Measurements from ENCODE around the gene PPIG.
"Not testable (repeated sequence)": the region's sequence is repeated elsewhere in the genome, so short reads cannot be mapped to it uniquely, and the experiment has no call there.

DNA sequence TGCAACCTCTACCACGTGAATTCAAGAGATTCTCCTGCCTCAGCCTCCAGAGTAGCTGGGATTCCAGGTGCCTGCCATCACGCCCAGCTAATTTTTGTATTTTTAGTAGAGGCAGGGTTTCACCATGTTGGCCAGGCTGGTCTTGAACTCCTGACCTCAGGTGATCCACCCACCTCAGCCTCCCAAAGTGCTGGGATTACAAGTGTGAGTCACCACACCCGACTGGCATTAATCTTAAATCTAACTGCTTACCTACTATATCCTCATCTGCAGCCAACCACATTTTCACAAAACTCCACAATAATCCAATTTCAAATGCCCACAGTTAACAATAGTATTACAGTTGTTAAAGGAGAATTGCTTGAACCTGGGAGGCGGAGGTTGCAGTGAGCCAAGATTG, 13.4 kb upstream of the PPIG start:
- TF ChIP-seq, protein P1, sequence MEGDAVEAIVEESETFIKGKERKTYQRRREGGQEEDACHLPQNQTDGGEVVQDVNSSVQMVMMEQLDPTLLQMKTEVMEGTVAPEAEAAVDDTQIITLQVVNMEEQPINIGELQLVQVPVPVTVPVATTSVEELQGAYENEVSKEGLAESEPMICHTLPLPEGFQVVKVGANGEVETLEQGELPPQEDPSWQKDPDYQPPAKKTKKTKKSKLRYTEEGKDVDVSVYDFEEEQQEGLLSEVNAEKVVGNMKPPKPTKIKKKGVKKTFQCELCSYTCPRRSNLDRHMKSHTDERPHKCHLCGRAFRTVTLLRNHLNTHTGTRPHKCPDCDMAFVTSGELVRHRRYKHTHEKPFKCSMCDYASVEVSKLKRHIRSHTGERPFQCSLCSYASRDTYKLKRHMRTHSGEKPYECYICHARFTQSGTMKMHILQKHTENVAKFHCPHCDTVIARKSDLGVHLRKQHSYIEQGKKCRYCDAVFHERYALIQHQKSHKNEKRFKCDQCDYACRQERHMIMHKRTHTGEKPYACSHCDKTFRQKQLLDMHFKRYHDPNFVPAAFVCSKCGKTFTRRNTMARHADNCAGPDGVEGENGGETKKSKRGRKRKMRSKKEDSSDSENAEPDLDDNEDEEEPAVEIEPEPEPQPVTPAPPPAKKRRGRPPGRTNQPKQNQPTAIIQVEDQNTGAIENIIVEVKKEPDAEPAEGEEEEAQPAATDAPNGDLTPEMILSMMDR (IDR thresholded peaks at IDR 0.05), result not testable (repeated sequence)
- TF ChIP-seq POLR2A, POLR2AphosphoS5 (IDR thresholded peaks at IDR 0.05): not testable (repeated sequence)

Data from suprapubic skin (tissue), 4 donors.